ENCODE results near the gene SUFU.
A peak's percentile ranks its signal among the peaks of the same experiment; 100 is the strongest.

SUFU gene

DNA sequence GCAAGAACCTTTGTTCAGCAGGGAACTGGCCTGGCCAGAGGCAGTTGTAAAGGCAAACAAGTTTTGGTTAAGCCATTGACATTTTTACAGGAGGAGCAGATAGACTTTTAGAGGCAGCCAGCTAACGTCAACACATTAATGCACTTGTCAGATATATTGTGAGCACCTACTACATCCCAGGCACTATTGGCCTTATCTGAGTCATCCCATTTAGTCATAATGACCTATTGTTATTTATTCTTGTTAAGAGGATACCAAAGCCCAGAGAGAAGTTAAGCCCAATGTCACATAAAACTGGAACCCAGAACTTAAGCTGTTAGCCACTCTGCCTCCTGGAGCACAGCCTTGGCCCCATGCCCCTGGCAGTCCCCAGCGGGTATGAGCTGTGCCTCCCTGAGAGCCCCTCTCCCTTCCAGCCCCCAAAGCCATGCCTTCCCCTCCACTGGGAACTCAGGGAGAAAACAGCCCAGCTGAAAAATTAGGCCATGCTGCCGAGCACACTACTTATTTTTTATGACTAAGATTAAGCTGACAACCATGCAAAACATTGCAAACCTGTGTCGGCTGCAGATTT is 107.8 kb downstream of the SUFU start:
- H3K9ac ChIP-seq = no peak overlapping the region
- H3K9me3 ChIP-seq (ENCODE audit: control insufficient read depth, low read length) = no peaks in the 10 kb centered on the region
- peaks cover 2% of the 10 kb centered on the region for H3K79me2 ChIP-seq
- no peaks in the 10 kb centered on the region for H3K27me3 ChIP-seq (ENCODE audit: control insufficient read depth, insufficient read depth, low read length)
- TF ChIP-seq, protein P1, sequence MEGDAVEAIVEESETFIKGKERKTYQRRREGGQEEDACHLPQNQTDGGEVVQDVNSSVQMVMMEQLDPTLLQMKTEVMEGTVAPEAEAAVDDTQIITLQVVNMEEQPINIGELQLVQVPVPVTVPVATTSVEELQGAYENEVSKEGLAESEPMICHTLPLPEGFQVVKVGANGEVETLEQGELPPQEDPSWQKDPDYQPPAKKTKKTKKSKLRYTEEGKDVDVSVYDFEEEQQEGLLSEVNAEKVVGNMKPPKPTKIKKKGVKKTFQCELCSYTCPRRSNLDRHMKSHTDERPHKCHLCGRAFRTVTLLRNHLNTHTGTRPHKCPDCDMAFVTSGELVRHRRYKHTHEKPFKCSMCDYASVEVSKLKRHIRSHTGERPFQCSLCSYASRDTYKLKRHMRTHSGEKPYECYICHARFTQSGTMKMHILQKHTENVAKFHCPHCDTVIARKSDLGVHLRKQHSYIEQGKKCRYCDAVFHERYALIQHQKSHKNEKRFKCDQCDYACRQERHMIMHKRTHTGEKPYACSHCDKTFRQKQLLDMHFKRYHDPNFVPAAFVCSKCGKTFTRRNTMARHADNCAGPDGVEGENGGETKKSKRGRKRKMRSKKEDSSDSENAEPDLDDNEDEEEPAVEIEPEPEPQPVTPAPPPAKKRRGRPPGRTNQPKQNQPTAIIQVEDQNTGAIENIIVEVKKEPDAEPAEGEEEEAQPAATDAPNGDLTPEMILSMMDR (IDR thresholded peaks at IDR 0.05) = no peak
- H2AFZ ChIP-seq = no peak overlapping the region
- H3K4me3 ChIP-seq (ENCODE audit: low read depth, low read length) = no peak overlapping the region
- H3K4me2 ChIP-seq (ENCODE audit: low read length) = peak overlapping the region; percentile 25
- H3K36me3 ChIP-seq (ENCODE audit: control insufficient read depth, insufficient read depth, low read length) = no peaks in the 10 kb centered on the region
- H3K27ac ChIP-seq = peak overlapping the region; percentile 97
- peaks cover 81% of the 10 kb centered on the region for H3K4me1 ChIP-seq

DNA sequence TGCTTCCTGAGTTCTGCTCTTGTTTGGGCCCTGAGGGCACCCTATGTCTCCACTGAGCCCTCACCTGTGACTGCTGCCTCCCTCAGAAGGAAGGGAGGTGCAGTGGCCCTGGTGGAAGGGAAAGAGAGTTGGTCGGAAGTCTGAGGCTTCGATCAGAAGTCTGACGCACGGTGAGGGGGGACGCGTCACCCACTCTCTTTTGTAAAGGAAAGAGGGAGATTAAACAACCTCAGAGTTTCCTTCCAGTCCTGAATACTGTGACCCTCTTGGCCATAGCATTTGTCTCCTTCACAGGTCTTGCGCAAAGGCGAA is 109.1 kb downstream of the SUFU start:
- Histone ChIP-seq H3K4me2 (ENCODE audit: low read length) (no peak overlapping the region), H3K9ac (no peak overlapping the region), H3K27me3 (ENCODE audit: control insufficient read depth, insufficient read depth, low read length) (no peaks in the 10 kb centered on the region), H3K27ac (peak overlapping the region; percentile 97), H3K4me1 (peaks cover 84% of the 10 kb centered on the region), H3K9me3 (ENCODE audit: control insufficient read depth, low read length) (no peaks in the 10 kb centered on the region), H3K36me3 (ENCODE audit: control insufficient read depth, insufficient read depth, low read length) (no peaks in the 10 kb centered on the region), H3K79me2 (peaks cover 4% of the 10 kb centered on the region), H3K4me3 (ENCODE audit: low read depth, low read length) (no peak overlapping the region), H2AFZ (peak overlapping the region; percentile 3)
- TF ChIP-seq, protein P1 (IDR thresholded peaks at IDR 0.05) = no peak

DNA sequence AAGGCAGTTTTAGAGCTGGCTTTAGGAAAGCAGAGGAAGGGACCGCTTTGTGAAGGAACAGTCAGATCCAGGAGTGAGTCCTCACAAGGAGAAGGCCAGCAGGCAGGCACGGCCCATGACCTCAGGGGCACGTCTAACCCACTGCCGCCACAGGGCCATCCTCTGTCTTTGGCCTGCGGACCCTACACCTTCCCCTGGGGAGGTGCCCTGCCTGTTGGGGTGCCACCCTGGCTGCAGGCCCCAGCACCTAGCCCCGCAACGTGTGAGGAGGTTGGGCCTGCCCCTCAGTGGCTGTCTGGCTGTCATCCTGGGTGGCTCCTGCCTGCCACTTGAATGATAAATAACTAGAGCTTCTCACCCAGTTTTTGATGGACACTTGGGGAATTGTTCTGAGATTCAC is 109.5 kb downstream of the SUFU start:
- H2AFZ ChIP-seq = peak overlapping the region; percentile 3
- peaks cover 4% of the 10 kb centered on the region for H3K79me2 ChIP-seq
- no peak overlapping the region for H3K4me2 ChIP-seq (ENCODE audit: low read length)
- TF ChIP-seq, protein P1 (IDR thresholded peaks at IDR 0.05) = no peak
- H3K27me3 ChIP-seq (ENCODE audit: control insufficient read depth, insufficient read depth, low read length) = no peaks in the 10 kb centered on the region
- H3K36me3 ChIP-seq (ENCODE audit: control insufficient read depth, insufficient read depth, low read length) = no peaks in the 10 kb centered on the region
- peak overlapping the region; percentile 97 for H3K27ac ChIP-seq
- peaks cover 86% of the 10 kb centered on the region for H3K4me1 ChIP-seq
- no peaks in the 10 kb centered on the region for H3K9me3 ChIP-seq (ENCODE audit: control insufficient read depth, low read length)
- H3K9ac ChIP-seq = no peak overlapping the region
- H3K4me3 ChIP-seq (ENCODE audit: low read depth, low read length) = no peak overlapping the region

DNA sequence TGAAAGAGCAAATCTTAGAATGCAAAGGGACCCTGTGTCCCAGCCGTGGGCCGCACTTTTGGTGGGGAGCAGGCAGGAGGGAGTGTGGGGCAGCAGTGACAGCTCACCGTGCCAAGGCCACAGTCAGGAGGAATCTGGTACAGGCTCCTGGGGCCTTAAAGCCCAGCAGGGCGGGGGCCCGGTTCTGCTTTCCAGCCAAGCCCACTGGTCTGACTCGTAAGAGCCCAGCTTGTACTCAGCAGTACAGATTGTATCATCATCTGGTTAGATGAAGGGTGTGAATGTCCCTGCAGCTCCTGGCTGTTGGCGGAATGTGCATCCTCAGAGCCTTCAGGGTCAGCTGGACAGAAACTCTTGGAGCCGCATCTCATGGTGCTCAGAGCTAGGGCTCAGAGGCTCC is 110.0 kb downstream of the SUFU start:
- H3K4me3 ChIP-seq (ENCODE audit: low read depth, low read length) = no peak overlapping the region
- no peaks in the 10 kb centered on the region for H3K27me3 ChIP-seq (ENCODE audit: control insufficient read depth, insufficient read depth, low read length)
- H3K9ac ChIP-seq = no peak overlapping the region
- no peaks in the 10 kb centered on the region for H3K36me3 ChIP-seq (ENCODE audit: control insufficient read depth, insufficient read depth, low read length)
- H2AFZ ChIP-seq = no peak overlapping the region
- peaks cover 4% of the 10 kb centered on the region for H3K79me2 ChIP-seq
- peaks cover 85% of the 10 kb centered on the region for H3K4me1 ChIP-seq
- TF ChIP-seq, protein P1 (IDR thresholded peaks at IDR 0.05) = no peak
- H3K27ac ChIP-seq = peak overlapping the region; percentile 97
- no peaks in the 10 kb centered on the region for H3K9me3 ChIP-seq (ENCODE audit: control insufficient read depth, low read length)
- H3K4me2 ChIP-seq (ENCODE audit: low read length) = no peak overlapping the region

DNA sequence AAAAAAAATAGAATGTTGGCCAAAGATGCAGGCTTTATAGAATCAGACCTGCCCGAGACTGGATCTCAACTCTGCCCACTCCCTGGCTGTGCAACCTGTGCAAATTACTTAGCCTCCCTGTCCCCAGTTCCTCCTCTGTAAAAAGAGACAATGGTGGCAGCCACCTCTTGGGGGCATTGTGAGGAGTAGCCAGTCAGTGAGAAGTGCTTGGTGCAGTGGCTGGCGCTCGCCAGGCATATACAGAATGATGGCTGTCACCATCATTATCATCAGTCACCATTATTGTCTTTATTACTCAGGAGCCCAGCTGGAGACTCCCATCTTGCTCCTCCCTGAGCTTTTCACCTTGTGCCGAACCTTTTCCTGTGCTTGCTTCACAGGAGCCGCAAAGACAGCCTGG is 111.1 kb downstream of the SUFU start:
- H2AFZ ChIP-seq = no peak overlapping the region
- TF ChIP-seq, protein P1 (IDR thresholded peaks at IDR 0.05) = no peak
- H3K4me3 ChIP-seq (ENCODE audit: low read depth, low read length) = no peak overlapping the region
- peaks cover 2% of the 10 kb centered on the region for H3K79me2 ChIP-seq
- no peaks in the 10 kb centered on the region for H3K36me3 ChIP-seq (ENCODE audit: control insufficient read depth, insufficient read depth, low read length)
- H3K4me2 ChIP-seq (ENCODE audit: low read length) = no peak overlapping the region
- no peaks in the 10 kb centered on the region for H3K9me3 ChIP-seq (ENCODE audit: control insufficient read depth, low read length)
- no peaks in the 10 kb centered on the region for H3K27me3 ChIP-seq (ENCODE audit: control insufficient read depth, insufficient read depth, low read length)
- H3K4me1 ChIP-seq = peaks cover 84% of the 10 kb centered on the region
- no peak overlapping the region for H3K9ac ChIP-seq
- H3K27ac ChIP-seq = peak overlapping the region; percentile 97
